Measurements from ENCODE around the gene ERF. TPM values are rescaled to one million over a fixed set of nuclear protein-coding genes. Genes with fewer than 3 reads are reported as not detected.

ERF gene
- total and polyA plus RNA-seq, 10 of the 15 experiments (the other 5 are each of a cell fraction or from before 2014, with no cell fraction given): 0.02 to 51.8 (median 14.4) TPM

DNA sequence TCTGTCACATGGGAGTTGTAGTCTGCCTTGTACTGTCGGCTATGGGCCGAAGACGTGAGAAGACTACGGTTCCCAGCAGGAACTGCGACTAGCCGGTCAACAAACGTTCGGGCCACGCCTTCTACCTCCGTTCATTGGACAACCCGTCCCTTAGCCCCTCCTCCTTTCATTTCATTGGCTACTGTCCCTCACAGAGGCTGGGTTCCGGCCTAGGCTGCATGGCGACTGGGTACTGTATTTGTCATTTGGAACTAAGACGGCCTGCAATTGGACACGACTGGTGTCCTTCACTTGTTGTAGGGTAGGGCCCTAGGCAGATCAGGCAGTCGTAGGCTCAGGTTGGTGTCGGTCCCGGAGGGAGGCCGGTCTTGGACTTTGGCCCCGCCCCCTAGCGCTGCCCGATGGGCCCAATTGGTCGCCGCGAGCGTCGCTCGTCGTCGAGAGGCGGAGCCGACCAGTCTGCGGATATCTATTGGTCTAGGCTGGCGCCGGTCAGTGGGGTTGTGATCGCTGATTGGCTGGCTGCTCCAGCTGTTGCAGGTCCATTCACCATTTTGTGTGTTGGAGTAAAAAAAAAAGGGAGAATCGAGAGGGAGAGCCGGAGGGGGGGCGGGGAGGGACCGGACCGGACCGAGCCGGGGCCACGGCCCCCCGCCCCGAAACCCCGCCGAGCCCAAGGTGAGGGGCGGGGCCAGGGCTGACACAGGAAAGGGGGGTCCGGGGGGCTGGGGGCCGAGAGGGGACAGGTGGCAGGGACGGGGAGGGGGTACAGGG is 14.0 kb upstream of the ERF start, which contains the start of gene CIC (continued):
- TF ChIP-seq, protein P1, sequence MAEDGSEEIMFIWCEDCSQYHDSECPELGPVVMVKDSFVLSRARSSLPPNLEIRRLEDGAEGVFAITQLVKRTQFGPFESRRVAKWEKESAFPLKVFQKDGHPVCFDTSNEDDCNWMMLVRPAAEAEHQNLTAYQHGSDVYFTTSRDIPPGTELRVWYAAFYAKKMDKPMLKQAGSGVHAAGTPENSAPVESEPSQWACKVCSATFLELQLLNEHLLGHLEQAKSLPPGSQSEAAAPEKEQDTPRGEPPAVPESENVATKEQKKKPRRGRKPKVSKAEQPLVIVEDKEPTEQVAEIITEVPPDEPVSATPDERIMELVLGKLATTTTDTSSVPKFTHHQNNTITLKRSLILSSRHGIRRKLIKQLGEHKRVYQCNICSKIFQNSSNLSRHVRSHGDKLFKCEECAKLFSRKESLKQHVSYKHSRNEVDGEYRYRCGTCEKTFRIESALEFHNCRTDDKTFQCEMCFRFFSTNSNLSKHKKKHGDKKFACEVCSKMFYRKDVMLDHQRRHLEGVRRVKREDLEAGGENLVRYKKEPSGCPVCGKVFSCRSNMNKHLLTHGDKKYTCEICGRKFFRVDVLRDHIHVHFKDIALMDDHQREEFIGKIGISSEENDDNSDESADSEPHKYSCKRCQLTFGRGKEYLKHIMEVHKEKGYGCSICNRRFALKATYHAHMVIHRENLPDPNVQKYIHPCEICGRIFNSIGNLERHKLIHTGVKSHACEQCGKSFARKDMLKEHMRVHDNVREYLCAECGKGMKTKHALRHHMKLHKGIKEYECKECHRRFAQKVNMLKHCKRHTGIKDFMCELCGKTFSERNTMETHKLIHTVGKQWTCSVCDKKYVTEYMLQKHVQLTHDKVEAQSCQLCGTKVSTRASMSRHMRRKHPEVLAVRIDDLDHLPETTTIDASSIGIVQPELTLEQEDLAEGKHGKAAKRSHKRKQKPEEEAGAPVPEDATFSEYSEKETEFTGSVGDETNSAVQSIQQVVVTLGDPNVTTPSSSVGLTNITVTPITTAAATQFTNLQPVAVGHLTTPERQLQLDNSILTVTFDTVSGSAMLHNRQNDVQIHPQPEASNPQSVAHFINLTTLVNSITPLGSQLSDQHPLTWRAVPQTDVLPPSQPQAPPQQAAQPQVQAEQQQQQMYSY (CRISPR knock-in tag; IDR thresholded peaks at IDR 0.05): no peak
- peak; percentile 75; the same call in 1 of the 2 replicates for TF ChIP-seq ESRRA (IDR thresholded peaks at IDR 0.05; ENCODE audit: low read length)
- TF ChIP-seq, protein P2, sequence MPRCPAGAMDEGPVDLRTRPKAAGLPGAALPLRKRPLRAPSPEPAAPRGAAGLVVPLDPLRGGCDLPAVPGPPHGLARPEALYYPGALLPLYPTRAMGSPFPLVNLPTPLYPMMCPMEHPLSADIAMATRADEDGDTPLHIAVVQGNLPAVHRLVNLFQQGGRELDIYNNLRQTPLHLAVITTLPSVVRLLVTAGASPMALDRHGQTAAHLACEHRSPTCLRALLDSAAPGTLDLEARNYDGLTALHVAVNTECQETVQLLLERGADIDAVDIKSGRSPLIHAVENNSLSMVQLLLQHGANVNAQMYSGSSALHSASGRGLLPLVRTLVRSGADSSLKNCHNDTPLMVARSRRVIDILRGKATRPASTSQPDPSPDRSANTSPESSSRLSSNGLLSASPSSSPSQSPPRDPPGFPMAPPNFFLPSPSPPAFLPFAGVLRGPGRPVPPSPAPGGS (IDR thresholded peaks at IDR 0.05; ENCODE audit: borderline replicate concordance, insufficient read depth, low read depth, low read length, poor library complexity, severe bottlenecking): no peak
- TF ChIP-seq, protein P3, sequence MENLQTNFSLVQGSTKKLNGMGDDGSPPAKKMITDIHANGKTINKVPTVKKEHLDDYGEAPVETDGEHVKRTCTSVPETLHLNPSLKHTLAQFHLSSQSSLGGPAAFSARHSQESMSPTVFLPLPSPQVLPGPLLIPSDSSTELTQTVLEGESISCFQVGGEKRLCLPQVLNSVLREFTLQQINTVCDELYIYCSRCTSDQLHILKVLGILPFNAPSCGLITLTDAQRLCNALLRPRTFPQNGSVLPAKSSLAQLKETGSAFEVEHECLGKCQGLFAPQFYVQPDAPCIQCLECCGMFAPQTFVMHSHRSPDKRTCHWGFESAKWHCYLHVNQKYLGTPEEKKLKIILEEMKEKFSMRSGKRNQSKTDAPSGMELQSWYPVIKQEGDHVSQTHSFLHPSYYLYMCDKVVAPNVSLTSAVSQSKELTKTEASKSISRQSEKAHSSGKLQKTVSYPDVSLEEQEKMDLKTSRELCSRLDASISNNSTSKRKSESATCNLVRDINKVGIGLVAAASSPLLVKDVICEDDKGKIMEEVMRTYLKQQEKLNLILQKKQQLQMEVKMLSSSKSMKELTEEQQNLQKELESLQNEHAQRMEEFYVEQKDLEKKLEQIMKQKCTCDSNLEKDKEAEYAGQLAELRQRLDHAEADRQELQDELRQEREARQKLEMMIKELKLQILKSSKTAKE (IDR thresholded peaks at IDR 0.05; ENCODE audit: low read depth, poor library complexity, severe bottlenecking): peak; percentile 99
- no peak for TF ChIP-seq ZZZ3 (IDR thresholded peaks at IDR 0.05; ENCODE audit: control insufficient read depth, insufficient read length, low read depth)
- no peak for TF ChIP-seq NR2F1 (conservative IDR thresholded peaks at IDR 0.05)
- peak; percentile 98 for TF ChIP-seq HCFC1 (IDR thresholded peaks at IDR 0.05; ENCODE audit: low read length)
- TF ChIP-seq, protein P4, sequence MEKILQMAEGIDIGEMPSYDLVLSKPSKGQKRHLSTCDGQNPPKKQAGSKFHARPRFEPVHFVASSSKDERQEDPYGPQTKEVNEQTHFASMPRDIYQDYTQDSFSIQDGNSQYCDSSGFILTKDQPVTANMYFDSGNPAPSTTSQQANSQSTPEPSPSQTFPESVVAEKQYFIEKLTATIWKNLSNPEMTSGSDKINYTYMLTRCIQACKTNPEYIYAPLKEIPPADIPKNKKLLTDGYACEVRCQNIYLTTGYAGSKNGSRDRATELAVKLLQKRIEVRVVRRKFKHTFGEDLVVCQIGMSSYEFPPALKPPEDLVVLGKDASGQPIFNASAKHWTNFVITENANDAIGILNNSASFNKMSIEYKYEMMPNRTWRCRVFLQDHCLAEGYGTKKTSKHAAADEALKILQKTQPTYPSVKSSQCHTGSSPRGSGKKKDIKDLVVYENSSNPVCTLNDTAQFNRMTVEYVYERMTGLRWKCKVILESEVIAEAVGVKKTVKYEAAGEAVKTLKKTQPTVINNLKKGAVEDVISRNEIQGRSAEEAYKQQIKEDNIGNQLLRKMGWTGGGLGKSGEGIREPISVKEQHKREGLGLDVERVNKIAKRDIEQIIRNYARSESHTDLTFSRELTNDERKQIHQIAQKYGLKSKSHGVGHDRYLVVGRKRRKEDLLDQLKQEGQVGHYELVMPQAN (conservative IDR thresholded peaks at IDR 0.05): no peak
- peak; percentile 6; the same call in 1 of the 3 replicates for TF ChIP-seq POU2F2 (IDR thresholded peaks at IDR 0.05; ENCODE audit: borderline replicate concordance, low read depth, low read length)
- TF ChIP-seq SRF (IDR thresholded peaks at IDR 0.05; ENCODE audit: low read depth in 2 of 2, low read length in 2 of 2): no peak
- no peak for TF ChIP-seq NFIC (IDR thresholded peaks at IDR 0.05; ENCODE audit: low read depth, low read length)
- TF ChIP-seq ZBED1 (IDR thresholded peaks at IDR 0.05; ENCODE audit: borderline replicate concordance): no peak
- no peak for TF ChIP-seq BHLHE40 (IDR thresholded peaks at IDR 0.05; ENCODE audit: borderline replicate concordance in 1 of 2, low read depth in 2 of 2, low read length in 1 of 2)
- TF ChIP-seq, protein P5, sequence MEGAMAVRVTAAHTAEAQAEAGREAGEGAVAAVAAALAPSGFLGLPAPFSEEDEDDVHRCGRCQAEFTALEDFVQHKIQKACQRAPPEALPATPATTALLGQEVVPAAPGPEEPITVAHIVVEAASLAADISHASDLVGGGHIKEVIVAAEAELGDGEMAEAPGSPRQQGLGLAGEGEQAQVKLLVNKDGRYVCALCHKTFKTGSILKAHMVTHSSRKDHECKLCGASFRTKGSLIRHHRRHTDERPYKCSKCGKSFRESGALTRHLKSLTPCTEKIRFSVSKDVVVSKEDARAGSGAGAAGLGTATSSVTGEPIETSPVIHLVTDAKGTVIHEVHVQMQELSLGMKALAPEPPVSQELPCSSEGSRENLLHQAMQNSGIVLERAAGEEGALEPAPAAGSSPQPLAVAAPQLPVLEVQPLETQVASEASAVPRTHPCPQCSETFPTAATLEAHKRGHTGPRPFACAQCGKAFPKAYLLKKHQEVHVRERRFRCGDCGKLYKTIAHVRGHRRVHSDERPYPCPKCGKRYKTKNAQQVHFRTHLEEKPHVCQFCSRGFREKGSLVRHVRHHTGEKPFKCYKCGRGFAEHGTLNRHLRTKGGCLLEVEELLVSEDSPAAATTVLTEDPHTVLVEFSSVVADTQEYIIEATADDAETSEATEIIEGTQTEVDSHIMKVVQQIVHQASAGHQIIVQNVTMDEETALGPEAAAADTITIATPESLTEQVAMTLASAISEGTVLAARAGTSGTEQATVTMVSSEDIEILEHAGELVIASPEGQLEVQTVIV (IDR thresholded peaks at IDR 0.05; ENCODE audit: borderline replicate concordance, partially characterized antibody): peak; percentile 94
- TF ChIP-seq POLR2AphosphoS5 (IDR thresholded peaks at IDR 0.05; ENCODE audit: low read length): no peak
- peak; percentile 90 for TF ChIP-seq IKZF1 (conservative IDR thresholded peaks at IDR 0.05)
- no peak for TF ChIP-seq PAX5 (IDR thresholded peaks at IDR 0.05; ENCODE audit: borderline replicate concordance, low read depth, low read length)
